PC-3 (cell line): ENCODE data around the gene MTG1.

Source experiments
- CTCF ChIP-seq: fragments of 300-600 bp; sonication (generic); conservative IDR thresholded peaks from 2 replicates; pipeline ENCODE4 v1.5.1; 2017; ENCODE audit warnings: antibody characterized with exemption, low read depth, mild to moderate bottlenecking, low read length
- EZH2 ChIP-seq: fragments of 300-600 bp; sonication (generic); IDR thresholded peaks from one replicate; pipeline ENCODE4 v1.6.1; 2017; ENCODE audit warnings: antibody characterized with exemption, mild to moderate bottlenecking, low read length; ENCODE audit not compliant: unreplicated experiment
- EZH2phosphoT487 ChIP-seq: fragments of 300-600 bp; sonication (generic); IDR thresholded peaks from 2 replicates; pipeline ENCODE4 v1.6.1; 2018; ENCODE audit warnings: mild to moderate bottlenecking, antibody characterized with exemption, low read length, borderline replicate concordance

GRCh38 chr10:133384071-133384470 is 9.9 kb upstream of the MTG1 start:
- TF ChIP-seq CTCF (no peak), EZH2phosphoT487 (no peak), EZH2 (no peak)
